ENCODE data around the gene CXCR6.

The CXCR6 gene

DNA sequence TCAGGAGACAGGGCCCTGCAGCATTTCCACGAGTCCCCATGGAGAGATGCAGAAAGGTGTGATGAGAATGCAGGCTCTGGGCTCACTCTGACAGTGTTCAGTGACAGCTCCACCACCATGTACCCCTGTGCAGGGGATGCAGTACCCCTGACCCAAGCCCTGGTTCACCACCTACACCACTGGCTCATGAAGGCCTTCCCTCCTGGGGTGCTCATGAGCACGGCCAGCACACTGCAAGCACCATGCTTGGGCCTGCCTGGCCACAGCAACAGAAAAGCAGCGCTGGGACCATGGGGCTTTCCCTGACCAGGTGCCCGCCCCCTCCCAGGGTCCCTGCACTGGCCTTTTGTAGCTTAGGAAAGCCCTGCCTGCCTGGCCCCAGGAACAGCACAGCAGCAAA, 6.2 kb downstream of the CXCR6 start:
- no peak for DNase-seq

DNA sequence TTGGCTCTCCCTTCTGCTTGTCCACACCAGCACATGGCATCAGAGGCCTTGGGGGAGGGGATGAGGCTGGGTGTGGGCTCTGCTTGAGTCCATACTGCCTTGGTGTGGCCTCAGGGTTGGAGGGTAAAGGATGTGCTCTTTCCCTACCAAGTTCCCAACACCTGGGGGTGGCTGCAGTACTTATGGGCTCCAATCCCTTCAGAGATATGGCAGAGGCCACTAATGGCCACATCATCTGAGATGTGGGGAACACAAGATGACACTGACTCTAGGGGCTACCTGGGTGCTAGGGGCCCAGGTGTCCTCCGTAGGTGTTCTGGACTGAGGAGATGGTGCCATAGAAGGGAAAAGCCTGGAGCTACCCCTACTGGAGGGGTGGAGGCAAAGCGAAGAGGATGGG, 6.9 kb downstream of the CXCR6 start:
- DNase-seq: no peak

DNA sequence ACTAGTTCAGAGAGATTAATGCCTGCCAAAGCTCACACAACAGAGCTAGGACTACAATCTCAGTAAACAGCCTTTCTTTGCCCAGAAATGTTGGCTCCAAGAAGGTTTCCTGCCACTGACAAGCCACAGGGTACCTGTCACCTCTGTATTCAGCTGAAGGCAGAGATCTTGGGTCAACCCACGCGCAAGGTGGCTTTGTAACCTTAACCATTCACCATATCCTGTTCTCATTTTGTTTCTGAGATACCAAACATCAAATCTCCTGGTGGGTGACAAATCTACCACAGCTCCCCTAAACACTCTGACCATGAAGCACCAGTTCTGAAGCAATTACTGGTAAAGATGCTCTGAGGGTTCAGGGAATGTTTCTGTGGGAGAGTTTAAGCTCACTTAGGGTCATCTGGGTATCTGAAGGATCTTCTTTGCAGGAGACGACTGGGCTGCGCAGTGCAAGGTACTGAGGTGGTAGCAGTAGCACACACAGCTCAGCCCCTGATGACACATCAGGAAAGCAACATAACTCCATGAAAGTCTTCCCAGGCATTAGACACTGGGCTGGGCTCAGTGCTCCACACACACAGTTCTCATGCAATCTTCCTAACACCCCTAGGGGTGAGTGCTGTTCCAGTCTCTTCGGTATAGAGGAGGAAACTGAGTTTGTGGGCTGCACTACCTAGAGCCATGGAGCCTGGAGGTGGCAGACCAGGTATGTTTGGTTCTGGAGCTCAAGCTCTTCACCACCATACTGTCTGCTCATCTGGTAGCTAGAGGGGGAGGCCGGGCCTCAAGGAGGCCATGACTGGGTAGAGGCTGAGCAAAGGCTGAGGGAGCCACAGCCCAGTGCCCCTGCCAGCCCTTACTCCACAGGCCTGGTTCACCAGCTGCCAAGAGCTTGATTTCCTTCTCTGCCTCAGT, 7.7 kb downstream of the CXCR6 start:
- DNase-seq: no peak

DNA sequence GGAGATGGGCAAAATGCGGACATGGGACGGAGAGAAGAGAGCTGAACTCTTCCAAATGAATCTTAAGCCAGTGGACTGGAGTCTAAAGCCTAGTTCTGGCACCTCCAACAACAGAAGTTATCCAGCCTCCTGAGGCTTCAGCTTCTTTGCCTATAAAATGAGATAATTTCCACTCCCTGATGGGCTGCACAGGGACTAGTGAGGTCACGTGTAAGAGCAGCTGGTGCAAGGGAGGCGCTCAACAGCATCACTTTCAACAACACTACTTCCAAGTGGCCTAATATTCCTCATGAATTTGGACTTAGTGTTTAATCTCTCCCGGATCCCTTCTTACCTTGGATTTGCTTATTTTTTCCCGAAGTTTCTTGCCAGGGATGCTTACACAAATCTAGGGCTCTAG, 8.7 kb downstream of the CXCR6 start:
- no peak for DNase-seq

GRCh38 chr3:45952456-45952855, 9.2 kb downstream of the CXCR6 start:
- no peak for DNase-seq

DNA sequence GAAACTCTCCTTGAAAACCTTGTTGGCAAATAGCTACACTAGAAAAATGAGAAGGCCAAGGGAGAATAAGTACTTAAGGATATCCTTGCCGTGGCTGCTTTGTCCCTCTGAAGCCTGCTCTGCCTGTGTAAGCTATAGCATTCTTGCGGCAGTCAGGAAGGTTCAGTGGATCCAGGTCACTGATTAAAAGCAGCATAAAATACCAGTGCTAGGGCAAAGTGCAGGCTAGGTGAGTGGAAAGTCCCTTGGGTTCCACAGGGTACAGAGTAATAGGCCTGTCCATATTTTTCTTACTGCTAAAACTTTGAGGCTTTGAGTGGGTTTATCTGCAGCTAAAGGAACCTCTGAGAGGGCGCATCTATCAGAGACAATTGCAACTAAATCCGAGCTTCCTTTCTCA, 10.3 kb downstream of the CXCR6 start:
- DNase-seq: no peak

DNA sequence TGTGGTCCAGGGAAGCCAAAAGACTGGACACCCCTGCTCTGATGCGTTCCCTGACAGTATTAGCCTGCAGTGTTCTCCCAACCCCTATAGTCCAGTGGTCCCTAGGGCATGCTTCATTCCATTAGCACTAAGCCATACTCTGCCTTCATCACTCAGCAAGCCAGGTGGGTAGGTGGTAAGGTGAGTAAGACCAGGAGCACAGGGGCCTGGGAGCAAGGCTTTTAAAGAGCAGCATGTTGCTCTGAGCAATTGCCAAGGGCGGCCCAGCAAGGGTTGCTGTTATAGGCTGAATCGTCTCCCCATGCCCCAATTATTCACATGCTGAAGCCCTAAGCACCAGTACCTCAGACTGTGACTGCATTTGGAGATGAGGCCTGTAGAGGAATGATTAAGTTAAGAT, 11.0 kb downstream of the CXCR6 start:
- DNase-seq: no peak

GRCh38 chr3:45955017-45955647, 11.9 kb downstream of the CXCR6 start:
- DNase-seq: no peak

GRCh38 chr3:45955706-45956105, 12.4 kb downstream of the CXCR6 start:
- DNase-seq: no peak

- no peak for DNase-seq
Observed at GRCh38 chr3:45957586-45957985, 14.3 kb downstream of the CXCR6 start.

- no peak for DNase-seq
Observed at GRCh38 chr3:45958321-45958791, 15.1 kb downstream of the CXCR6 start.

- no peak for DNase-seq
Observed at GRCh38 chr3:45959201-45959600, 15.9 kb downstream of the CXCR6 start.

DNA sequence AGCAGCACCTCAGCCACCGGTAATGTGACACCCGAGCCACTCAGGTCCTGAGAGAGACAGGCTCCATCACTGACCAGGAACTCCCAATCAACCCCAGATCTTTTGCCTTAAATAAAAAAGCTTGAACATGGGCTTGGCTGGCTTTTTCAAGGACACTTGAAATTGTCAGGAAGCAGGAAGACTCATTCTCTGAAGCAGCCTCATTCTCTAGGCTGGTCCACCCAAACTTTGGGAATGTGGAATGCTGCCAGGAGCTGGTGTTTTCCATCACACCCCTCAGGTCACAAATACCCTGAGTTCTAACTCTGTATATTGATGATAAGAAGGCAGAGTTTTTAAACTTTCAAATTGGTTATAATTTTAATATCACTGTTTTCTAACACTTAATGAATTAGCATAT, 17.0 kb downstream of the CXCR6 start:
- no peak for DNase-seq

GRCh38 chr3:45962033-45962432, 18.8 kb downstream of the CXCR6 start:
- DNase-seq: no peak

- DNase-seq: no peak
Observed at GRCh38 chr3:45964139-45964538, 20.9 kb downstream of the CXCR6 start.

DNA sequence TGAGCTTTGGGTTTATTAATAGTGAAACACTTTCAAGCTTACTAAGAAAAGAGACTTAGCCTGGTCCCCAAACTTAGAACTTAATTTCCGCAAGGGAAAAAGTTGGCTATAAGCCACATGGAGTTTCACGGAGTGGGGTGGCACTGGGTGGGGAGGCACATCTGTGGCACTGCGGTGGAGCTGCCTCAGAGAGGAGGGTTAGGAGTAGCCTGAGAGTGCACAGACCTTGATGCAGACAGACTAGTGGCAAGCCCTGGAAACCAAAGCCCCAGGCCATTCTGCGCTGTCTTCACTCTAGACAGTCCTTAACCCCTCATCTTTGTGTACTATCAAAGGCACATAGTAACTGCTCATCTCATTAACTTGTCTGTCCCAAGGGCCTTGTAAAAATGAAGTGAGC, 22.0 kb downstream of the CXCR6 start:
- no peak for DNase-seq

GRCh38 chr3:45965653-45966052, 22.4 kb downstream of the CXCR6 start:
- DNase-seq: no peak

- peak; percentile 27 for DNase-seq
Observed at GRCh38 chr3:45966371-45966791, 23.1 kb downstream of the CXCR6 start.

DNA sequence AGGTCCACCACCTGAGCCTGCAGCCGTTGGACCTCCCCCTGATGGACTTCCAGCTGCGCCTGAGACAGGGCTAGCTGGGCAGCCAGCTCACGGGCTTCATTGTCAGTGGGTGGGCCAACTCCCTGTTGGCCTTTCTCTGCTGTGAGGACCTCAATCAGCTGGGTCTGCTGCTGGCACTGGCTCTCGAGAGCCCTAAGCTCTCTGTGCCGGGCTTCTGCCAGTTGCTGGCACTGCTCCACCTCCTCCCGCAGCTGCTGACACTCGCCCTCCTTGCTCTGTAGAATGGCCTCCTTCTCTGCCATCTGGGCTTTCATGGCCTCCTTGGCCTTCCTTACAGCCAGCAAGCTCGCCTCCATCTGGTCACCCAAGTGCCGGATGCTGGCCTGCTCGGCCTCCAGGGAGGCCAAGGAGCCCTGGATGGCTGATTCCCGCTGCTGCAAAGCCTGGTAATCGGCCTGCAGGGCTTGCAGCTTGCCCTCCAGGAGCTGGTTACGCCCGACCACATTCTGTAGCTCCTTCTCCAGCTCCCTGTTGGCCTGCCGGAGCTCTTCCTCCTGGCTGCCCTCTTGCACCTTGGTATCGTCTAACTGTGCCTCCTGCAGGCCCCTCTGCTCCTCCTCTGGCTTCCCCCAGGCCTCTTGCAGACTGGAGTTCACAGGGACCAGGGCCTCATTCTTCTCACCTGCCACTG, 23.8 kb downstream of the CXCR6 start:
- DNase-seq: no peak

DNA sequence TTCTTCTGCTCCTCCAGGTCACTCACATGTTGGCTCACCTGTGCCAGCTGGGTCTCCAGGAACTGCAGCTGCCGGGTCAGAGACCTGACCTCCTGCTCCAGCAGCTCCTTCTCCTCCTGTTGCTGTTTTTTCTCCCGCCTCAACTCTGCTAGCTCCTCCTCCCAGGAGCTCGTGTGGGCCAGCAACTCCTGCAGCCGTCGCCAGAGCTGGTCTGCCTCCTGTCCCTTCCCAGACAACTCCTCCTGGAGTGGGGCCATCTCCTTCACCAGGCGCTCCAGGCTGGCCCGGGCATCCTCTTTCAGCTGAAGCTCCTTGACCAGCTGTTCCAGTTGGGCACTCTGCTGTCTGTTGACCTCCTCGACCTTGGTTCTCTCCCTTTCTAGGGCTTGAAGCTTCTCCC, 24.5 kb downstream of the CXCR6 start:
- DNase-seq: no peak

- peak; percentile 43 for DNase-seq
Observed at GRCh38 chr3:45968149-45968548, 24.9 kb downstream of the CXCR6 start.

- peak; percentile 23 for DNase-seq
Observed at GRCh38 chr3:45968706-45969105, 25.4 kb downstream of the CXCR6 start.

DNA sequence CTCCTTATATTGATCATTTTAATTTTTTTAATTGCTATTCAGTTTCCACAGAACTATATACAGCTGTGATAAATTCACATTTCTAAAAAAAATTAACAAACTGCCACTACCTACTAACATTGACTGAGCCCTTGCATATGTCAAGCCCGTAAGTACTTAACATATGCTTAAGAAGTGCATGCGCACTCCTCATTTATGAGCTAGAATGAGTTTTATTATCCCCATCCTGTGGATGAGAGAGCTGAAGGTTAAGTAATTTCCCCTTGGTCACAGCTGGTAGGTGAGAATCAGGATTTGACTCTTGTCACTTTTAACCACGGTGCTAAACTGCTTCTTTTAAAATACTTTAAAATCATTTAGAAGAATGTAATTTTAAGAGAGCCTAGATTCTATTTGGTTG, 25.9 kb downstream of the CXCR6 start:
- DNase-seq: no peak

DNA sequence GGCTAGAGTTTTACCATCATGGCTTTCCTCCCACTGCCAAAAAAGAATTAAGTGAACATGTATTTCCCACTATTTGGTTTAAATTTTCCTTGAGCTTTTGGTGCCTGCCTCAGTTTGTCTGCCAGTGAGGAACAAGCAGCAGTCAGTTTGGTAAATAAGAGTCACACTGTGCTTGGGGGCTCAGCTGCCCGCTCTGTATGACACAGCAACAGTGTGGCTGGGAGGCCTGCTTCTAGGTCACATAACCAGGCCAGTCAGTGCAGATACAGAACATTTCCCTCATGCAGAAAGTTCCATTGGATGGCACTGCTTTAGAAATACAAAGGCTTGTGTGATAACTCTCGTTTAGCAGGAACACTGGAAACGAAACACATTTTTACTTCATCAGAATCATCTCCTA, 26.7 kb downstream of the CXCR6 start:
- DNase-seq: no peak
